Measurements from ENCODE around the gene ITGBL1. TPM values are rescaled to one million over a fixed set of nuclear protein-coding genes. Genes with fewer than 3 reads are reported as not detected.

ITGBL1 gene
- total and polyA plus RNA-seq, 2 of the 13 experiments (the other 11 are each of a cell fraction or from before 2014, with no cell fraction given): 0.02 TPM; not detected in 1

GRCh38 chr13:101627556-101627943, 175.1 kb downstream of the ITGBL1 start:
- Histone ChIP-seq H3K36me3 (replicated peaks in 1 of 2; ENCODE audit: control insufficient read depth in 1 of 2, insufficient read depth in 2 of 2, low read length in 2 of 2) (no peaks in the 10 kb centered on the region), H3K9ac (ENCODE audit: insufficient read depth, low read depth, low read length) (no peak overlapping the region), H3K9me3 (ENCODE audit: low read length) (no peaks in the 10 kb centered on the region), H3K4me2 (ENCODE audit: low read depth, low read length) (peak overlapping the region; percentile 28), H3K27ac (ENCODE audit: extremely low read length, insufficient read depth, low read length) (no peak overlapping the region), H4K20me1 (ENCODE audit: insufficient read depth, low read length) (no peaks in the 10 kb centered on the region), H3K79me2 (ENCODE audit: insufficient read depth, low read length) (no peaks in the 10 kb centered on the region), H3K4me1 (ENCODE audit: insufficient read depth, low read length) (no peaks in the 10 kb centered on the region), H2AFZ (ENCODE audit: low read length) (peak overlapping the region; percentile 83), H3K4me3 (replicated peaks in 1 of 3; ENCODE audit: insufficient read depth in 1 of 3, low read depth in 2 of 3, low read length in 3 of 3) (no peak overlapping the region; a peak in 1 of 6 replicates), H3K27me3 (ENCODE audit: control insufficient read depth in 1 of 2, insufficient read depth in 2 of 2, low read length in 2 of 2) (no peaks in the 10 kb centered on the region)
- POLR2A ChIA-PET: no interaction called here
- FAIRE-seq (no peak), ATAC-seq (peak; percentile 62), DNase-seq (ENCODE audit: low spot score) (no peak)
- CTCF ChIA-PET (ENCODE audit: low intra/inter-chr PET ratio, low total read pairs): no interaction called here
- in situ Hi-C loops (cut with HindIII; ENCODE audit: extremely low pct_ligation_motif_present, low pct_unique_long_range_greater_than_20kb) (no loop called here), intact Hi-C loops (cut with micrococcal nuclease; ENCODE audit: unreplicated experiment) (no loop called here)
- no TSS peak for BruUV-seq (replicated peaks)
- TF ChIP-seq NFE2L2 (IDR thresholded peaks at IDR 0.05; ENCODE audit: low read length) (peak; percentile 18; the same call in 1 of the 2 replicates), ZNF652 (CRISPR knock-in tag; IDR thresholded peaks at IDR 0.05; ENCODE audit: borderline replicate concordance, low read depth) (peak; percentile 81)
- TF ChIP-seq, protein P1, sequence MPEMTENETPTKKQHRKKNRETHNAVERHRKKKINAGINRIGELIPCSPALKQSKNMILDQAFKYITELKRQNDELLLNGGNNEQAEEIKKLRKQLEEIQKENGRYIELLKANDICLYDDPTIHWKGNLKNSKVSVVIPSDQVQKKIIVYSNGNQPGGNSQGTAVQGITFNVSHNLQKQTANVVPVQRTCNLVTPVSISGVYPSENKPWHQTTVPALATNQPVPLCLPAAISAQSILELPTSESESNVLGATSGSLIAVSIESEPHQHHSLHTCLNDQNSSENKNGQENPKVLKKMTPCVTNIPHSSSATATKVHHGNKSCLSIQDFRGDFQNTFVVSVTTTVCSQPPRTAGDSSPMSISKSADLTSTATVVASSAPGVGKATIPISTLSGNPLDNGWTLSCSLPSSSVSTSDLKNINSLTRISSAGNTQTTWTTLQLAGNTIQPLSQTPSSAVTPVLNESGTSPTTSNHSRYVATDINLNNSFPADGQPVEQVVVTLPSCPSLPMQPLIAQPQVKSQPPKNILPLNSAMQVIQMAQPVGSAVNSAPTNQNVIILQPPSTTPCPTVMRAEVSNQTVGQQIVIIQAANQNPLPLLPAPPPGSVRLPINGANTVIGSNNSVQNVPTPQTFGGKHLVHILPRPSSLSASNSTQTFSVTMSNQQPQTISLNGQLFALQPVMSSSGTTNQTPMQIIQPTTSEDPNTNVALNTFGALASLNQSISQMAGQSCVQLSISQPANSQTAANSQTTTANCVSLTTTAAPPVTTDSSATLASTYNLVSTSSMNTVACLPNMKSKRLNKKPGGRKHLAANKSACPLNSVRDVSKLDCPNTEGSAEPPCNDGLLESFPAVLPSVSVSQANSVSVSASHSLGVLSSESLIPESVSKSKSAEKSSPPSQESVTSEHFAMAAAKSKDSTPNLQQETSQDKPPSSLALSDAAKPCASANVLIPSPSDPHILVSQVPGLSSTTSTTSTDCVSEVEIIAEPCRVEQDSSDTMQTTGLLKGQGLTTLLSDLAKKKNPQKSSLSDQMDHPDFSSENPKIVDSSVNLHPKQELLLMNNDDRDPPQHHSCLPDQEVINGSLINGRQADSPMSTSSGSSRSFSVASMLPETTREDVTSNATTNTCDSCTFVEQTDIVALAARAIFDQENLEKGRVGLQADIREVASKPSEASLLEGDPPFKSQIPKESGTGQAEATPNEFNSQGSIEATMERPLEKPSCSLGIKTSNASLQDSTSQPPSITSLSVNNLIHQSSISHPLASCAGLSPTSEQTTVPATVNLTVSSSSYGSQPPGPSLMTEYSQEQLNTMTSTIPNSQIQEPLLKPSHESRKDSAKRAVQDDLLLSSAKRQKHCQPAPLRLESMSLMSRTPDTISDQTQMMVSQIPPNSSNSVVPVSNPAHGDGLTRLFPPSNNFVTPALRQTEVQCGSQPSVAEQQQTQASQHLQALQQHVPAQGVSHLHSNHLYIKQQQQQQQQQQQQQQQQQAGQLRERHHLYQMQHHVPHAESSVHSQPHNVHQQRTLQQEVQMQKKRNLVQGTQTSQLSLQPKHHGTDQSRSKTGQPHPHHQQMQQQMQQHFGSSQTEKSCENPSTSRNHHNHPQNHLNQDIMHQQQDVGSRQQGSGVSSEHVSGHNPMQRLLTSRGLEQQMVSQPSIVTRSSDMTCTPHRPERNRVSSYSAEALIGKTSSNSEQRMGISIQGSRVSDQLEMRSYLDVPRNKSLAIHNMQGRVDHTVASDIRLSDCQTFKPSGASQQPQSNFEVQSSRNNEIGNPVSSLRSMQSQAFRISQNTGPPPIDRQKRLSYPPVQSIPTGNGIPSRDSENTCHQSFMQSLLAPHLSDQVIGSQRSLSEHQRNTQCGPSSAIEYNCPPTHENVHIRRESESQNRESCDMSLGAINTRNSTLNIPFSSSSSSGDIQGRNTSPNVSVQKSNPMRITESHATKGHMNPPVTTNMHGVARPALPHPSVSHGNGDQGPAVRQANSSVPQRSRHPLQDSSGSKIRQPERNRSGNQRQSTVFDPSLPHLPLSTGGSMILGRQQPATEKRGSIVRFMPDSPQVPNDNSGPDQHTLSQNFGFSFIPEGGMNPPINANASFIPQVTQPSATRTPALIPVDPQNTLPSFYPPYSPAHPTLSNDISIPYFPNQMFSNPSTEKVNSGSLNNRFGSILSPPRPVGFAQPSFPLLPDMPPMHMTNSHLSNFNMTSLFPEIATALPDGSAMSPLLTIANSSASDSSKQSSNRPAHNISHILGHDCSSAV (CRISPR knock-in tag; IDR thresholded peaks at IDR 0.05; ENCODE audit: borderline replicate concordance): no peak
- WGBS (ENCODE audit: low lambda C conversion rate): 0% methylated on average over 5 of the region's 5 CpGs

All from HepG2 (cell line).